Ammon's horn (tissue), 1 donor: ENCODE measurements around the gene HEG1.

Experiments
- DNase-seq: peaks from one replicate; pipeline ENCODE4 v3.0.0-alpha.2; 2016; ENCODE audit warnings: low spot score

HEG1 gene

GRCh38 chr3:125069452-125069851, 13.7 kb upstream of the HEG1 start:
- DNase-seq: peak; percentile 42

DNA sequence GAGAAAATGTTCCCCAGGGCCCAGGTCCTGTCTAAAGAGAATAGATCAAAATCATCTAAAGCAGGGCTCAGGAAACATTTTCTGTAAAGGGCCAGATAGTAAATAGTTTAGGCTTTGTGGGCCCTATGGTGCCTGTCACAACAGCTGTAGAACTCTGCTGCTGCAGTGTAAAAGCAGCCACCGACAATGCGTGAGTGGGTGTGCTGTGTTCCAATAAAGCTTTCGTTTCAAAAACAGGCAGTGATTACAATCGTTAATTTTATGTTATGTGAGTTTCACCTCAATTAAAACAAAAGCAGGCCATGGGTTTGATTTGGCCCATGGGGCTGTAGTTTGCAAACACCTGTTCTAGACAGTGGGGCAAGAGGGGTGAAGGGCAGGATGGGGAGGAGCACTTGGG, 12.5 kb upstream of the HEG1 start:
- no peak for DNase-seq

DNA sequence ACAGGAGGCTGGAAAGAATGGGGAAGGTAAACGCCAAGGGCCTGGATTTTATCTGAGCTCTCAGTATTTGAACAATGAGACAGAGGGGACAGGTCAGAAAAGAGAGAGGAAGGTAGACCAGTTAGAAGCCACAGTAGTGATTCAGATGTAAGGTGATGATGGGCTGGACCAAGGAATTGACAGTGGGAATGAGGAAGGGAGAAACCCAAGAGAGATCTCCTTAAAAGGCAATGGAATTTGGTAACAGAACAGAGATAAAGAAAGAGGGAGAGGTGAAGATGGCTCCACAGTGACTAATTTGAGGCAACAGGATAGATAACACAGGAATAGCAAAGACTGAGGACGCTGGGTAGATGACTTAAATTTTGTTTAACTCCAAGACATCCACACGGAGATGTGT, 11.4 kb upstream of the HEG1 start:
- DNase-seq: no peak

DNA sequence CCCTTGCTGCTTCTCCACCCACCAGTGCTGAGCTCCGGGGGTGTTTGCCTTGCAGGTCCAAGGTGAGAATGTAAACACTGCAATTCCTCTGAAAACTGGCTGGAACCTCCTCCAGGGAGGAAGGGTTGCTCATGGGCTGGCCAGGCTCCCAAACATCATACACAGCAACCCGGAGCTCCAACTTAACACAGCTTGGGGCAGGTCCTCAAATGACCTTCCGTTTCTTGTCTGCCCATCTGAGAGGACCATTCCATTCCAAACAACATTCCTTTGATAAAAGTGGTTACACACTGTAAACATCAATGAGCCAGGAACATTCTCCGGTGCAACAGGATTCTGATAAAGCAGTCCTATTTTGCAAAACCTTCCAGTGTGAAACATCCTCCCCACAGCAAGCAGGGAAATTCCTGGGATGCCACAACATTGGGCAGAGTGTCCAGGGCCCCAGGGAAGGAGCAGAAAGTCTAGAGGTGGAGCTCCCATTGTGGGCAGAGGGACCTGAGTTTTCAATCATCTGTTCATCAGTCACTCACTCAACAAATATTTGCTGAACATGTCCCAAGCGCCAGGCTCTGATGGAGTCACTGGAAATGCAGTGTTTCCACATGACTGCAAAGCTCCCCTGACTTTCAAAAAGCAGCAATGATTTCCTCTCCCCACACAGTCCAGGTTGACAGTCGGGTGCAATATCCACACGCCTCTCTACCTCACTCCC, 7.3 kb upstream of the HEG1 start:
- DNase-seq: no peak

- DNase-seq: no peak
These were observed 5.8 kb upstream of the HEG1 start for GRCh38 chr3:125061646-125062045.

GRCh38 chr3:125061170-125061569, 5.4 kb upstream of the HEG1 start:
- no peak for DNase-seq

- no peak for DNase-seq
These were observed 3.9 kb upstream of the HEG1 start for GRCh38 chr3:125059488-125060245.

GRCh38 chr3:125058959-125059358, 3.2 kb upstream of the HEG1 start:
- no peak for DNase-seq

- DNase-seq: no peak
These were observed 2.7 kb upstream of the HEG1 start for GRCh38 chr3:125058529-125058928.

DNA sequence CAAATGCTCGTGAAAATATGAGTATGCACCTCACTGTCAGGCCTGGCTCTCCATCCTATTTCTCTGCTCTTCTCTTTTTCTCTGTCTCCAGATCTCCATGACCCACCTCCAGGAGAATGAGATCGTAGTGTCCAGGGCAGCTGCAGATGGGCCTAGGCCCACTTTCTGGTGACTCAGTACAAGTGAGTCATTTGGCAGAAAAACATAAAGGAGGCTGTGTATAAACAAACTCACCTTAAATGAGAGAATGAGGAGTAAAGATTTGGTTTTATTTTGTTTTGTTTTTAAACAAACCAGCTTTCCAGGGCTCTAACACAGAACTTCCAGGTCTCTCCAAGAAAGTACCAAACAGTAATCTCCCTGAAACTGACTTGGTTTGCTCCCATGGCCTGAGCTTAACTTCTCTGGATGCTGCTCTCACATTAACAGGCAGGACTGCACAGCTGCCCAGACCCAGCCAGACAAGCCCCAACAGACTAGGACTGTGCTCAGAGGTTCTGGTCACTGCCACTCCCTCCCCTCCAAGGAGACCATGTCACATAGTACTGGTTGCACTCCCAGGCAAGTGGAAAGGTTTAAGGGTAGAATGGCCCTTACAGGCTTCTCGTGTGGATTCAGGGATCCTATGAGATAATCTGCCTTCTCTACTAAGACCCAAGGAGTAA, 1.5 kb upstream of the HEG1 start:
- DNase-seq: no peak

GRCh38 chr3:125055331-125055912, 375 bp downstream of the HEG1 start:
- DNase-seq: no peak

DNA sequence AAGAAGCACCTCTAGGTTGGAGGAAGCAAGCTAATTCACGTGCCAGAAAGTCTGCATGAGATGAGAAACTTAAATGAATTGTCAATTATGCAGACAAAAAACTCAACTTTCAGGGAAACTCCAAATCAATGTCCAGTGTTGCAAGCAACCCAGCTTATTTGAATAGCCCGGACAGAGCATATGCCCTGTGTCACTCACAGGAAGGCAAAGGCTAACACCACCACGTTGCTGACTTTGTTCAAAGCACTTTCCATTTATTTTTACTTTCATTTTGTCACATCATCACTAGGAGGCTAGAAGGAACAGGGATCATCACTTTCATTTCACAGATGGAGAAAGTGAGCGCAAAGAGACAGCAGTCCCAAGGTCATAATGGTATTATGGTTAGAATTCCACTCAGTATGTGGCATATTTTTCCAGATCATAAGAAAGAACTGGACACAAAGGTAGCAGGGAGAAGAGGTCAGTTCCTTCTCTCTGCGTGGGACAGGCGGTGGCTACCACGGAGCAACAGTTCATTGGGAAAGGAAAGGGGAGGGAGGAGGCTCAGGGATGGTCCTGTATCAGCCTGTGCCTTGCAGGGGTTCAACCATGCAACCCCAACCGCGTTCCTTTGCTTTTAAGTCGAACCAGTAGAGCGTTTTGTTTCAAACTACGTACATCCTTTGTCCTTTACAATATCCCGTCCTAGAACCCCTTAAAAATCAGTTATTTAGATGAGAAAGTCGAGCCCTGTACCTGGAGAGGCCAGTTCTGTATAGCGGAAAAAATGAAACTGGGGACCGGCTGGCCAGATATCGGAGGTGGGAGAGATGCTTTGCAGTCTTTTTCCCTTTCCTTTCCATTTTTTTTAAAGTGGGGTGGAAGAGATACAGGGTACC, 1.1 kb downstream of the HEG1 start:
- DNase-seq: peak; percentile 59

DNA sequence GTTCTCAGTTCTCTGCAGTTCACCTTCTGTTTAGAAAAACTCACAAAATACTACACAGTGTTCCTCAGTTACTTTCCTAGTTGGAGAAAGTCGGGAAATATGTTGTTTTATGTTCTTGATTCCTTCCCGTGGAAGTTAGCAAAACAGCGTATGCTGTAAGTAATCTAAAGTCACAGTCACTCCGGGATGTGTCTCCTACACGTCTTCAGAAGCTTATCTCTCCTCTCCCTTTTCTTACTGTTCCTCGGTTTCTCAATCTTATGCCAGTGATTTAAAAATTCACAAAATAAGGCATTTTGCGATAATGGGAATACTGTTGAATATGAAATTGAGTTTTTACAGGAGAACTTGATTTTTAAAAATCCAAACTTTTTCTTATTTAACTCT, 1.7 kb downstream of the HEG1 start:
- no peak for DNase-seq

DNA sequence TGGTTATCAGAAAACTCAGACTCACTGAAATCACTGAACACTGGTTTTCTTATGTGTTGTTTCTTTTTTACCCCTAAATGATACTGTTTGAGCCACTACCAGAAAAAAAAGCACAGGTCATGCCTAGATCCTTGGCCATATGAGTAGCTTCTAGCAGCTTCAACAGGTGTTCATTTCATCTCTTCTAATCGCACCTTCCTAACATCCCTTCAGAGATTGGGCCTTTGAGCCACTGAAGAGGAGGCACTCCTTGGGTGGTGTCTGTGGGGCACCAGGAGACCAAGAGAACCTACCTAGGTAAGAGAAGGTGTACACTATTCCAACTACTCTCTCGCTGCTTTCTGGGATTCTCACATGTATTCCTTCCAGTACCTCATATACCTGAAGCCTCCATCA, 2.5 kb downstream of the HEG1 start:
- no peak for DNase-seq

DNA sequence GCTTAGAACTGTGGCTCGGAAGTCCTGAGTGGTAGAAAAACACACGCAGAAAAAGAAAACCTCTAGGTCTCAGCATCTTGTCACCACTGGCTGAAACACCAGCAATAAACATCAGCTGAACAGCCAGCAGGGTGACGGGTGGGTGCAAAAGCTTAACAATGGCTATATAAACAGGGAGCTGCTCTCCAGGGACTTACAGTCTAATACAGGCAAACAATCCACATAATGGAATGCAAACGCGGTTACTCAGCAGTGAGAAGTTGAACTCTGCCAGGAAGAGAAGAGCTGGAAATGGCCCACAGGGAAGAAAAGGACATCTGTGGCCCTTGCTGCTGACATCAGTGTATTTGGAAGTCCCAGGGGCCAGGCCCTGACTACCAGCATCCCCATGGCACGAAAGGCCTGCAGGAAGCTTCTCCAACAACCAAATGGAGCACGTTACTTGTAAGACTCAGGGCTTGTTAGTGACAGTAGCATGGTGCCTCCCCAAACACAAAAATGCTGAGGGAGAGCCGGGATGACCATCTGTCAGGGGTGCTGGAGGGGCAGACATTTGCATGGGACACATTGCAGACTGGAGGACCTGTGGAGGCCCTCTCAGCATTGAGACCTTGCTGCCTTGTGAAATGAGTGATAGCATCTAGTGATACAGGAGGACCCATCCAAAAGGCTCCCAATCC, 3.0 kb downstream of the HEG1 start:
- peak; percentile 47 for DNase-seq

- peak; percentile 44 for DNase-seq
These were observed 3.8 kb downstream of the HEG1 start for GRCh38 chr3:125051715-125052581.

DNA sequence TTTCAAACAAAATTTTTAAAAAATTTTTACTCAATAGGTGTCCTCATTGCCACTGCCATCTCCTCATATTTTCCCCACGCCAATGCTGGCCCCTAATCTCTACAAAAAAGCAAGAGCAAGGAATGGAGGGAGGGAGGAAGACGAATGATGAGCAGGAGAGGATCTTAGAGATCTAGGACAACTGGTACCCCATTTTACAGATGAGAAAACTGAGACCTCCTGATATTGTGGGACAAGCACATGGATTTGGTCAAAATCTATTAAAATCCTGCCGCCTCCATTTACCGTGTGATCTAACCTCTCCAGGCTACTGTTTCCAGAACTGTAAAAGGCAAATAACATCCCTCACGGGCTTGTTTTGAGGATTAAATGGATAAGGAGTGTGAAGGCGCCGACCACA, 4.6 kb downstream of the HEG1 start:
- DNase-seq: no peak

GRCh38 chr3:125050488-125051090, 5.2 kb downstream of the HEG1 start:
- DNase-seq: no peak

DNA sequence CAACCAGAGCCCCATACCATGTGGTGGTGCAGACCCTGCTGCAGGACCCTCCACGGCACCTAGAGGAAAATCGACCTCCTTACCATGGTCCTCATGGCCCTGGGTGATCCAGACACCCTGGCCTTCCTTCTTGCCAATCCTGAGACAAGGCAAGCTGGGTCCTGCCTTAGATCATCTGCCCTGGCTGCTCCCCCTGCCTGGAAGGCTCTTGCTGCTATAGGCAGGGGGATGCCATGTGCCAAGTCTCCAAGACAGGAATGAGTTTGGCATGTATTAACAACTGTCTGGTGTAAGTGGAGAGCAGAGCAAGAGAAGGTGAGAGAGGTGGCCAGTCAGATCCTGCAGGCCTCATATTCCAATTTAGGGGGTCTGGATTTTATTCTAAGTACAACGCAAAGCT, 7.5 kb downstream of the HEG1 start:
- no peak for DNase-seq

- no peak for DNase-seq
These were observed 9.8 kb downstream of the HEG1 start for GRCh38 chr3:125045965-125046364.
